ENCODE measurements around the gene LRP2.

Gene LRP2

DNA sequence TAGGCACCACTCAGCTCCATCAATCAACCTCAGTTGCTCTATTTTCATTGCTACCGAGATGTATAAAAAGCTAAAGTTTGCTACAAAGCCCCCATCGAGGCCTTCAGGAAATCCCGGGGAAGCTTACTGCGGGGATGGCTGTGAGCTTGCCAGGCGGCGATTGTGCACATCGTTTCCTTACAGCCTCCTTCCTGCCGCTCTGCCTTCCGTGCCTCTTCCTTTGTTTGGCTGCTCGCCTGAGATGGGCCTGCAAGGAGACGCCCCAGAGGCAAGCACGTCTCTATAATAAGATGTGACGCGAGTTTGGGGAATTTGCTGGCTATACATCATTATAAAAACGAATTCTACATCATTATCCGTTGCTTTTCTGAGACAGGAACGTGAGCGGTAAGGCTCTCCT is 251.4 kb downstream of the LRP2 start:
- DNase-seq: no peak

GRCh38 chr2:169110419-169110818 is 251.9 kb downstream of the LRP2 start:
- DNase-seq: no peak

- peak; percentile 75 for DNase-seq
These were observed 252.6 kb downstream of the LRP2 start for GRCh38 chr2:169109502-169110409.

DNA sequence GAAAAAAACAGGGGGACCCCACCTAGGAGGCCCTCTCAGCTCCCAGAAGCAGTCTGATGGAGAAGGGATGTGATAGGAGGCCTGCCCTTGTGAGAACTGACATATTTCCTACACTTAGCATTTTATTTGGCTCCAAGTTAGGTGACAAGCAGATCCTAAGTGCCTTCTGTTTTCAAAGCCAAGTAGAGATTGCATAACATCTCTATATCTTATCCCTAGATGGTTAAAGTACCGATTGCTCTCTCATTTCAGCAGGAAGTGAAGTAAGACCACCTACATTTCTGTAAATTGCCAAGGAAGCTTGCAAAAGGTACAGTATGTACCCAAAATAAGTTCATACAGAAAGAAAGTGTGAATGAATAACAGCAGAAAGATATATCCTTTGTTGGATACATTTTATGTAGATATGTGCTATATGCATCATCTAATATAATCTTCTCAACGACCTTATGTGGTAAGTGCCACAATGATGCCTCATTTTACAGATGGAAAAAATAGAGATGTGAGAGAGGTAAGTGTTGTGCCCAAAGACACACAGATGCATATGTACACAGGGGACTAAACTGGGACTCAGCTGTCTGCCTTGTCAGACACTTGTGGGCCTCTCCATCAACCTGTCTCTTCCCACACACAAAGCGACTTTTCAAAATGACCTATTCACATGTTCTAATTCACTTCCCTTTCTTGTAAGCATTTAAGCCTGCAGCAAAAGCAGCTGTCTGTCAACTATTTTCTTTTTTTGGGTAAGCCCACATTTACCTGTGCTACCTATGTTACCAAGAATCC is 254.0 kb downstream of the LRP2 start:
- no peak for DNase-seq

DNA sequence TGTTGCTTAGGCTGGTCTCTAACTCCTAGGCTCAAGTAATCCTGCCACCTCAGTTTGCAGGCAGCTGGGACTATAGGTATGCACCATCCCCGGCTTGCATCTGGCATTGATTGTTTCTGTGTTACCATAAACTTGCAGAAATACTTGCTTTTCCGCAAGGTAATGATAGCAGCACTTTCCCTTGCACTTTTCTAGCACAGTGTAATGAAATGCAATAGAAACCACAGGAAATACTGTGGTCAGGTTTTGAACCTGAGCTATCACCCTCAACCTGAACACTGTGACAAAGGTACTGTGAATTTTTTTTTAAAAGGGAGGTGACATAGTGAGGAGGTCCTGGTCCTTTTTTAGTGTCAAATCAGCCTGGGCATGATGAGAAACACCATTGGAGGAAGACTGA is 254.7 kb downstream of the LRP2 start:
- peak; percentile 60 for DNase-seq

GRCh38 chr2:169106563-169107545 is 255.5 kb downstream of the LRP2 start:
- DNase-seq: no peak

- no peak for DNase-seq
These were observed 256.2 kb downstream of the LRP2 start for GRCh38 chr2:169106134-169106533.

- DNase-seq: peak; percentile 27
These were observed 256.9 kb downstream of the LRP2 start for GRCh38 chr2:169105476-169105875.

DNA sequence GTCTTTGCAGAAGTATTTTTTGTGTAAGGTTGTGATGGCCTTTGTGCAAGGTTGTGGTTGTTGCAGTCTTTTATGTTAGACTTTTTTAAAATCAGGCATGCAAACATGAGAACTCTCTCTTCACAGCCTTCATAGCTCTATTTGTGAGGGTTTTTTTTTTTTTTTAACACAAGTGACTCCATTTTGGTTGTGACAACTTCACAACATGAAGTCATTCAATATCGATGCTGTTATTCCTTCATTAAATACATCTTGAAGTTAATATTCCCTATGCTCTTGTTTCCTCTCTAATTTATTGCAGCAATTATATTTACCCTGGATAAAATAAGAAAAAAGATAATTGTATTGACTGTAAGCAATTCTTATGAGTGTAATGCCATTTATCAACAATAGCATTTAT is 257.5 kb downstream of the LRP2 start:
- DNase-seq: no peak

DNA sequence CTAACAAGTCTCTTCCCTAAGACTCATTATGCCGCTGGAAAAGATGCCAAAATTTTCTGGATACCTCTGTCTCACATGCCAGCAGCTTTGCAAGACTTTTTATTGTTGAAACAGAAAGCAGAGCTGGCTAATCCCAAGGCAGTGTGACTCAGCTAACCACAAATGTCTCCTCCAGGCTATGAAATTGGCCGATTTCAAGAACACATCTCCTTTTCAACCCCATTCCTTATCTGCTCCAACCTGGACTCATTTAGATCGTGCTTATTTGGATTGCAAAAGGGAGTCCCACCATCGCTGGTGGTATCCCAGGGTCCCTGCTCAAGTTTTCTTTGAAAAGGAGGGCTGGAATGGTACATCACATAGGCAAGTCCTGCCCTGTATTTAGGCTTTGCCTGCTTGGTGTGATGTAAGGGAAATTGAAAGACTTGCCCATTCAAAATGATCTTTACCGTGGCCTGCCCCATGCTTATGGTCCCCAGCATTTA is 266.7 kb downstream of the LRP2 start:
- DNase-seq: no peak

DNA sequence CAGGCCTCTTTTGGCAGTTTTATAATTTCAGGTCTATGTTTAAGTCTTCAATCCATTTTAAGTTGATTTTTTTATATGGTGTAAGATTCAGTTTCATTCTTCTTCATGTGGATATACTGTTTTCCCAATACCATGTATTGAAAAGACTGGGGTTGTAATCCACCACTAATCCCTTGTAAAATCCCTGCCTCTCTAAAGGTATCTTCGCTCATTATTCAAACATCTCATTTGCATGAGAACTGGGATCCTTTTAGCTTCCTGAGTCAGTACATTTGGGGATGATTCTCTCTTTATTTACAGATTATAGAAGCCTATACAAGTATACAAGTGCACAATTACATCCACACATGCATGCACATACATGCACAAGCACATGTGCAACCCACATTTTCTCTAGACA is 267.7 kb downstream of the LRP2 start:
- DNase-seq: no peak

DNA sequence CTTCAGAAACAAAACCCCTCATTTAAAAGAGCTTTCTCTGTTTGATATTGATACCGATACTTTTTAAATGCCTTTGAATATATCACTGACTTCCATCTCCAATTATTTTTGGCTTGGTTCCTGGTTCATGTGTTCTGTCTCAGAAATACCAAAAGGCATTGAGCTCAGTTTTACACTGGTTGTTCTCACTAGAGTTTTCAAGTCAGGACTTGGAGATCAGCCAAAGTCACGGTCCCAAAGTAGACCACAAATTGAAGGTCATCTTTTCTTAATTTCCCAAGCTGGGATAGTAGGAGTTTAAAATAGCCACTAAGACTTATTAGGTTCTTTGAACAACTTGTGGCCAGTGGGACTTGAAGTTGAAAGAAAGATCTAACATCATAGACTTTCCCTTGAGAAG is 268.8 kb downstream of the LRP2 start:
- DNase-seq: no peak

- DNase-seq: no peak
These were observed 270.4 kb downstream of the LRP2 start for GRCh38 chr2:169091761-169092519.

GRCh38 chr2:169091256-169091655 is 271.1 kb downstream of the LRP2 start:
- DNase-seq: no peak

DNA sequence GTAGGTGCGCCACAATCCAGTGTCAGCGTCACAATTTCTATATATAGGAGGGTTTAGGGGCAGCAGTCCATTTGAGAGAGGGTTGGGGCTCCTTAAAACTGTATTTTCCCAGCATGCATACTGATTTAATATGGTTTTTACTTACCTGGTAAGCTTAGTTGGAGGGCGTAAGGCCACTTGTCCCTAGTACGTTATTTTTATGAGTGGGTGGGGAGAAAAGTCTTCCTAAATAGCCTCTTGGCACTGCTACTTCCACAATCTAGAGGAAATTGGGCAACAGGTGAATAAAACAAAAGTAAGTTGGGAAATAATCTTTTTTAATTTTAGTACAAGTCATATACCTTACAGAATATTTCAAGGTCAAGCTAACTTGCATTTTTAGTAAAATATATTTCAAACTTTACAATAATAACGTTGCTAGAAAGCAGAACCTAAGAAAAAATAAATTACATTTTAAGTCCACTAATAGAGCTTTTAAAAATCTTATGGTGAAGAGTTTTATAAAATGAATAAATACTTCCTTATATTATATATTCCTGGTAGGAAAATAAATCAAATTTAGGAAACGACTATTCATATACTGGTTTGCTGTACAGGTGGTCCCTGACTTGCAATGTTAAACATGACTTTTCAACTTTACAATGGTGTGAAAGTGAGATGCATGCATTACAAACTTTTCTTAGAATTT is 272.1 kb downstream of the LRP2 start:
- no peak for DNase-seq

DNA sequence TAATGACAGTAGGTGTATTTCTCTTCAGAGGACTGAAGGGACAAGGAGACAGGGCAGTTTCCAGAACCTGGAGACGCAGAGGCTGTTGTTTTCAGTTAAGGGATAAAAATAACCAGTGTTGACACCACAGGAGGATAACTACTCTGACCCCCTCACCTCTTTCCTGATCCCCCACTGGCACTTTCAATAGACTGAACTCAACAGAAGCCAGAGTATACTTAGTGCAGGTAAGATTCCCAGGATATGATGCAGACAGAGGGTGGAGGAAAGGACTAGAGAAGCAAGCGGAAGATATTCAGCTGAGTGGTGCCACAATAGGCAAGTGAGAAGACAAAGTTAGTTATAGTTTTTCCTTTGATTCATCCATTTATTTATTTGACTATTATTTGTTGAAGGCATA is 273.2 kb downstream of the LRP2 start:
- DNase-seq: no peak

GRCh38 chr2:169087757-169088379 is 274.5 kb downstream of the LRP2 start:
- no peak for DNase-seq

DNA sequence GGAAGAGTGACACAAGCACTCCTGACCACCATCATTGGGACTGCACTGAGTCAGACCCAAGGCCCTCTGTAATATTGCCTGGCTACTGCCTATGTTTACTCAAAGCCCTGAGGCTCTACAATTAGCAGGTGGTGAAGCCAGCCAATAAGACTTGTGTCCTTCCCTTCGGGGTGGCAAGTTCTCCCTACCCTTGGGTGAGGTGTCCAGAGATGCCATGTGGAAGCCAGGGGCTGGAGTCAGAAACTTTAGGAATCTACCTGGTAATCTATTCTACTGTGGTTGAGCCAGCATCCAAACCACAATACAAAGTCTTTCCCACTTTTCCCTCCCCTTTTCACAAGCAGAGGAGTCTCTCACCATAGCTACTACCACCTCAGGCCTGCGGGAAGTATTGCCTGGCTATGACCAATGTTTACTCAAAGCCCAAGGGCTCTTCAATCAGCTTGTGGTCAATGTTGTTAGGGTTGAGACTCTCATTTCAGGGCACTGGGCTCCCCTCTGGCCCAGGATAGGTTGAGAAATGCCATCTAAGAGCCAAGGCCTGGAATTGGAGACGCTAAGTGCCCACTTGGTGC is 275.4 kb downstream of the LRP2 start:
- DNase-seq: no peak

- DNase-seq: no peak
These were observed 279.3 kb downstream of the LRP2 start for GRCh38 chr2:169082995-169083394.

DNA sequence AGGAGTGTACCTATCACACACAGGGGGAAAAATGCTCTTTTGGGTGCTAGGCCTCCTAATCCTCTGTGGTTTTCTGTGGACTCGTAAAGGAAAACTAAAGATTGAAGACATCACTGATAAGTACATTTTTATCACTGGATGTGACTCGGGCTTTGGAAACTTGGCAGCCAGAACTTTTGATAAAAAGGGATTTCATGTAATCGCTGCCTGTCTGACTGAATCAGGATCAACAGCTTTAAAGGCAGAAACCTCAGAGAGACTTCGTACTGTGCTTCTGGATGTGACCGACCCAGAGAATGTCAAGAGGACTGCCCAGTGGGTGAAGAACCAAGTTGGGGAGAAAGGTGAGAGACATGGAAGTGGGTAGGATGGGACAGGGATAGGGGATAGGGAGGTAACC is 280.8 kb downstream of the LRP2 start:
- DNase-seq: no peak

Data from CD4-positive, alpha-beta T cell treated with Interleukin-10 for 1 hour (primary cell).